Testis (tissue), 2 donors: ENCODE measurements around the gene GRN.

ENCODE experiments used
- POLR2A ChIP-seq: fragments of 450-650 bp; IDR thresholded peaks from one replicate; pipeline ENCODE4 v1.6.1; 2017; ENCODE audit warnings: antibody characterized with exemption, mild to moderate bottlenecking, moderate library complexity
- TF ChIP-seq, protein P1 (sequence below), 3 experiments: fragments of 450-650 bp in 2 of 3; fragments of 200-600 bp in 1 of 3; sonication (generic) in 1 of 3; IDR thresholded peaks; one replicate each; pipeline ENCODE4 v1.5.1; 2016 to 2019; ENCODE audit warnings: antibody characterized with exemption in 3 of 3, mild to moderate bottlenecking in 2 of 3, moderate library complexity in 1 of 3

DNA sequence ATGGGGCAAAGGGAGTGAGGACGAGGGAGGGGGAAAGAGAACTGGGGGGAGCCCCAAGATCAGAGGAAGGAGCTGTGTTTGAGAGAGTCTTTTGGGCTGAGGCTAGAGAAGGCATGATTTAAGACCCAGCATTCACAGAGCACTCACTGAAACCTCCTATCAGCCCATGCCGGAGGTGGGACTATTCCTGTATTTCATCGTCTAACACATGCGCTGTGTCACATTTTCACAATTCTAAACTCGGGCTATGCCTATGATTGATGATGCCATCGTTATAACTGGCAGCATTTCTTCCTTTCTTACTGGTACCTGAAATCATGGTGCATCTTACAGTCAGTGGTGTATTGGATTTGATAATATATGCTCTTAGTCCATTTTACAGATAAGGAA, 15.0 kb downstream of the GRN start:
- TF ChIP-seq POLR2A, result no peak
- TF ChIP-seq, protein P1, sequence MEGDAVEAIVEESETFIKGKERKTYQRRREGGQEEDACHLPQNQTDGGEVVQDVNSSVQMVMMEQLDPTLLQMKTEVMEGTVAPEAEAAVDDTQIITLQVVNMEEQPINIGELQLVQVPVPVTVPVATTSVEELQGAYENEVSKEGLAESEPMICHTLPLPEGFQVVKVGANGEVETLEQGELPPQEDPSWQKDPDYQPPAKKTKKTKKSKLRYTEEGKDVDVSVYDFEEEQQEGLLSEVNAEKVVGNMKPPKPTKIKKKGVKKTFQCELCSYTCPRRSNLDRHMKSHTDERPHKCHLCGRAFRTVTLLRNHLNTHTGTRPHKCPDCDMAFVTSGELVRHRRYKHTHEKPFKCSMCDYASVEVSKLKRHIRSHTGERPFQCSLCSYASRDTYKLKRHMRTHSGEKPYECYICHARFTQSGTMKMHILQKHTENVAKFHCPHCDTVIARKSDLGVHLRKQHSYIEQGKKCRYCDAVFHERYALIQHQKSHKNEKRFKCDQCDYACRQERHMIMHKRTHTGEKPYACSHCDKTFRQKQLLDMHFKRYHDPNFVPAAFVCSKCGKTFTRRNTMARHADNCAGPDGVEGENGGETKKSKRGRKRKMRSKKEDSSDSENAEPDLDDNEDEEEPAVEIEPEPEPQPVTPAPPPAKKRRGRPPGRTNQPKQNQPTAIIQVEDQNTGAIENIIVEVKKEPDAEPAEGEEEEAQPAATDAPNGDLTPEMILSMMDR (IDR thresholded peaks at IDR 0.05), result no peak
